Activated CD8-positive, alpha-beta memory T cell treated with anti-CD3 and anti-CD28 coated beads for 1 hour (primary cell): ENCODE measurements around the gene MID1.

Source experiments
- DNase-seq, 2 donors: peaks; one replicate each; pipeline ENCODE4 v3.0.0-alpha.2; 2020; ENCODE audit warnings: low read depth in 1 of 2; ENCODE audit errors: extremely low read depth in 1 of 2

Gene MID1

DNA sequence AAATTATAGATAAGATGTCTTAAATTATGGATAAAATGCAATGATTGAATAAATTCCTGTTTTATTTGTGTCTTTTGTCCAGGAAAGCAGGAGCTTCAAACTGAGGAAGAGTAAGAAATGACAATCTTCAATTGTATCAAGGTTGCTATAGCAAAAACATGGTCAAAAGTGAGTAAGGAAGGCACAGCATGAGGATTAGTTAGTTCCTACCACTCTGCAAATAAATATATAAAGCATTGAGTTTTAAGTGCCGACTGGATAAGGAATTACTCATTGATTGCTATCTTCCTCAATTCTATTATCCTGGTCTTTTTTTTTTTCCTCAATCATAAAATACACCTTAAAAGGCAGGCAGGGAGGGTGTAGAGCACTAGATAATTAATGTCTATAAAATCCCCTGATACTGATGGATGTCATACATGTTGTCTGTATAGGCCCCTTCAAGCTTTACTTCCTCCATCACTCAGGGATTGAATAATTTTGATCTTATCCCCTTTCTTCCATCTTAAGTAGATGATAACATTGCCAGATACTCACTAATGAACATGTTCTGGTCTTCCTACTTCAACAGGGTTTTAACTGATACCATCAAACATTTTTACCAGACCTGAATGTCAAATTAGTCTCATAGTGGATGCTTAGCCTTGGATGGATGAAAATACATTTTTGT is 86.6 kb downstream of the MID1 start:
- no peak for DNase-seq

GRCh38 chrX:10531927-10532326 is 88.5 kb downstream of the MID1 start:
- DNase-seq: no peak

- DNase-seq: no peak
These were observed 91.0 kb downstream of the MID1 start for GRCh38 chrX:10529344-10529743.

GRCh38 chrX:10526451-10526850 is 93.9 kb downstream of the MID1 start:
- no peak for DNase-seq

DNA sequence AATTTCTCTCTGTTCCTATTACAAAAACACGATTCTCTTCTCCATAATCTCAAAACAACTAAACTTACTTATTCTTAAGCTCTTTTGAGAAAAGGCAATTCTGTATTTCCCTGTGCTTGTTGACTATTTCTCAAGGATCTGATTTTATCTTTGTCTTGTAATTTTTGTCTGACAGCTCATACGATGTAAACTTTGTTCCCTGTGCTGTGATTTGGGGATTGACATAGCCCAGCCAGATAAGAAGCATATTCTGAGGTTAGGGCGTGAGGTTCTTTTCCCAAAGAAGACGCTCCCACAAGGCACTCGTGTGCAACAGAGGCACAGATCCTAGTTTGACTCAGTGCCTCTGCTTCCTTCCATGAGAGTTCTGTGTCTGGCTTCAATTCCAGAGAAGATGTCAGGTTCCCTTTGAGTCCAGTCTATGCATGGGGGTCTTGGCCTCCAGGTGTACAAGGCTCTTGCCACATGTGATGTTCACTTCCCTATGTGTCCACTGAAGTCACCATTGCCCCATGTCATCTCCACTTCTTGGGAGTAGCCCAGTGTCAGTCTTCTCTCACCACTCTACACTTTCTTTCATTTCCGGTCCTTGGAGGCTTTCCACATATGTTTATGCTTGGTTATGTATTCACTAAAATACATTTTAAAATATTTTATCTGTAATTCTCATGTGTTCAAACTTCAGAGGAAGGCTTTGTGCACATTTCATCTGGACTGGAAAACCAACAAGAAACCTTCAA is 94.8 kb downstream of the MID1 start:
- no peak for DNase-seq

DNA sequence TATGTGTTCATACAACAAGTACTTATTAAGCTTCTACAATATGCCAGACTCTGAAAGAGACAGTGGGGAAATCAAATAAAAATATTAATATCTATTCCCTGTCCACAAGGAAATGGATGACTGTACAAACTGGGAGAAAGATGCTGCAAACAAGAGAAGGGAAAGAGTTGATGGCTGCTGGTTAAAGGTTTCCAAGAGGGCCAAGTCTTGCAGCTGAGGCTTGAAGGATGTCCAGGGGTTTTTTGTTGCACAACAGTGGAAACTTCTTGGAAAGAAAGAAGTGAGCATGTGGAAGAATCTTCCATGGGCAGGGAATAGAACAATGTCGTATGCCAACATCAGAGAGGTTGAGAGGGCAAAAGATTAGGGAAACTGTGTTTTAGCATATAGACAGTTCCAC is 95.8 kb downstream of the MID1 start:
- no peak for DNase-seq

DNA sequence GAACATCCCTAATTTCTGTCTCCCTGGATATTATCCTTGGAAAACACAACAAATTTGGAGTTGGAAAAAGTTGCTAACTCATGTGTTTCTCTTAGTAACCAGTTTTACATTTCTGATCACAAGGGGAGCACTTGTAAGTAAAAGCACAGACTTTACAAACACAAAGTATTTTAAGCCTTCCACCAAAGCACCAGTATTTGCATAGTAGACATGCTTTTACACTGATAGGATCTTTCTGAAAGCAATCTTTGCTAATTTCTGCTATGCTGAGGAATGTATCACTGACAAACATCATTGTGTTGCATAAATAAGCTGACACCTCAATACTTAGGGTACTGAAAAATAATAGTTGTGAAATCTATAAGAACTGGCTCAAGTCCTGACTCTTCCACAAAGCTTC is 100.6 kb downstream of the MID1 start:
- no peak for DNase-seq

- DNase-seq: no peak
These were observed 101.1 kb downstream of the MID1 start for GRCh38 chrX:10519278-10519677.

GRCh38 chrX:10518073-10518472 is 102.3 kb downstream of the MID1 start:
- DNase-seq: no peak

- DNase-seq: no peak
These were observed 103.5 kb downstream of the MID1 start for GRCh38 chrX:10516781-10517322.

DNA sequence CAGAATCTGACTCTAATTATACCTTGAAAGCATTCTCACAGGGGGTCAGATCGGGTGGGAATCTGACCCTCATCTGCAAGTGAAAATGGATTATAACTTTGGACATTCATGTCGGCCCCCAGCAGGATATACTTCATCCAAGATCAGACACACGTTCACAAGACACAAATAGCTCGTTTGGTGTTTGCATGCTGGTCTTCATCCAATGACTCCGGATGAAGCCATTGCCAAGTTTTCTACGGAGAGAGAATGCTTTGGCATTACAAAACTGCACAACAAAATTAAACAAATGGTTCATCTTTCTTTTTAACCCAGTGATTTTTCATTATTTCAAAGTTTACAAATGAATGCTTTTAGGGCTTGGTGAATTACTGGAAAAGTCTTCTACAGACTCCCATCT is 105.5 kb downstream of the MID1 start:
- DNase-seq: no peak

- DNase-seq: no peak
These were observed 106.4 kb downstream of the MID1 start for GRCh38 chrX:10513974-10514373.

DNA sequence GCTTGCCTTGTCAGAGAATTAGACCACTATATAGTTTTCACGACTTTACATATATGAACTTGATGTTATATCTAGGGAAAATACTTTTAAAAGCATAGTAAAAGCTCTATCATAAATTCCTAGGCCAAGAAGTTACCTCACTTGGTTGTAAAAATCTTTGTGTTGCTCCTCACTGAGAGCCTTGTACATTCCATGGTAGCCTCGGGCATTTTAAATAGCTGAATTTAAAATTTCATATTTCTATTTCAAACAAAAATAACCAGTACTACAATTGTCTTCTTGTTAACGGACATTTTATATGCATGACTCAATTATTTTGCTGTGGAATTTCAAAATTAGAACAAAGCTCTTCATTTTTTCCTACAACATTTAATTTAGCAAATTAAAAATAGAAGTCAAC is 107.6 kb downstream of the MID1 start:
- no peak for DNase-seq

DNA sequence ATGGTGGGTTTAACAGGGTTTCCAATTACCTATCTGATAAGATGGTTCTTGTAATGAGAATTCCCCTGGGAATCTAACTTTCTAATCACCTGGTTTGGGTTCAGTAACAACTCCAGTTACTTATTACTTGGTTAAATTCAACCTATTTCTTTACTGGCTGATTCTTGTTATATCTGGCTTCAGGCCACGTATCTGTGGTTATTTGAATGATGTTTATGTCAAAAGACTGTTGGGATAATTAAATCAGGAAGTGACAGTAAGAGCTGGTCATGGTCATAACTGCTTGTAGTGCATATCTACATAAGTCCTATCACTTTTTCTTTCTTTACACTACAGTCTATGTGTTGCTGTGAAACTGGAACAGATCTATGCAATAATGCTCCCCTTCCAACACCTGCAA is 108.1 kb downstream of the MID1 start:
- DNase-seq: no peak

GRCh38 chrX:10509397-10509796 is 111.0 kb downstream of the MID1 start:
- no peak for DNase-seq

DNA sequence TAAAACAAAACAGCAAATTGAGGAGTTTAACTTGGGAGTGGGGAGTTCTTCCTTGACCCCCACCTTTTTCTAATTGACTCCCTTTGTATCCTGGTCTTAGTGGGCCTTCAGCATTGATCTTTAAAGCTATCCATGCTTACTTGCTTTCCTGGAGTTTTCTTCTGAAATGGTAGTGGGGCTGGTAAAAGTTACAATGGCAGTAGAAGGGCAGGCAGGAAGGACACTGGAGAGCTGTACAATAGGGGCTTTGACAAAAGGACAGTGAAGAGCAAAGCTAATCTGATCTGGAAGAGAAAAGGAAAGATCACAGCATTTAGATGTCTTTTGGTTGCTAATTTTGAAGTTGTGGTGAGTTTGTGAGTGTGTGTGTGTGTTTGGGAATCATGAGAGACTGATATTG is 111.5 kb downstream of the MID1 start:
- DNase-seq: no peak

DNA sequence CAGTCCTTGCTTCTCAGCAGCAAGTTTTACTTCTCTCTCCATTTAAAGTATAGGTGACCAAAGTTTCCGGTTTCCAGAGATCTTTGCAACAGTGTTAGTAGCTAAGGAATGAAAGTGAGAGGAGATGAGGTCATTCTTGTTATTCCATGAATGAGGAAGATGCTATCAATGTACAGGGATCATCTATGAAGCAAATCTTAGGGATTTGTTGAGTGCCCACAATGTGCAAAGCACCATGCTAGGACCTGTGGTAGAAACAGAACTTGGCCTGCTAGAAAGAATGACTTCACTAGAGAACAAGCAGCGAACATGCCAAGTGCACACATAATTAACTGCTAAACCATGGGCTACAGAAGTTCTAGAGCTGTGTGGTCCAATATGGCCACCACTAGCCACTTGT is 112.5 kb downstream of the MID1 start:
- DNase-seq: no peak

DNA sequence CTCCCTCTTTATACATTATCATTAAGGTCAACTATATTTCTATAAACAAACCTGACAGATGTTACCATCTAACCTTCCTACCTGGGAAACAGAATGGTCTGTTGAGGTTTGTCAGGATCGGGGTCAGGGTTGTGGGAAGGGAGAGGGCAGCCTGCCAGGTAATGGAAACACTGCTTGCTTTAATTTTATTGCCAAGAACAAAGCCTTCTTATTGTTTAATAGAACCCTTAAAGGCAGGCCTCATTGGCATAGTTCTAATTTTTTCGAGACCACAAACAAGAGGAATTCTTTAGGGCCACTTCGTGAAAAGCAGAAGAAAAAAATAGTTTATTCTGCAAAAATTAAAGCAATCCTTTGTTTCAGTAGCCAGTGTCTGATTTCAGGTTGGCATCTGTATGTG is 113.2 kb downstream of the MID1 start:
- no peak for DNase-seq

DNA sequence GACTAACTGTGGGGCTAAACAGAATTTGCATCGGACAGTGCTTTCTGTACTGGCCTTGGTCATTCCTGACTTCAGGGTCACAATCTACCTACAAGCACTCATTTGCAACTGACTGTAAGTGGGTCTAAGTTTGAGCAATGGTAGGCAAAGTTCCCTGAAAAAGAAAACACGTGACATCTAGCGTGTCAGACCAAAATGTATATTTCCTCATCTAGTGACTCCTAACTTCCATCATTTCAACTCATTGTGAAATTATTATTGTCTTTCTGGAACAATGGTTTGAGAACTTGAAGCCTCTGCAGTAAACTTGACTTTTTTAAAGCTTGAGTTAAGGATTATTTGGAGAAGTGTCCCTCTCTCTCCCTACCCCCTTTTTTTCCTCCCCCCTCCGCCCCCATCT is 113.6 kb downstream of the MID1 start:
- no peak for DNase-seq

GRCh38 chrX:10505726-10506125 is 114.7 kb downstream of the MID1 start:
- no peak for DNase-seq

DNA sequence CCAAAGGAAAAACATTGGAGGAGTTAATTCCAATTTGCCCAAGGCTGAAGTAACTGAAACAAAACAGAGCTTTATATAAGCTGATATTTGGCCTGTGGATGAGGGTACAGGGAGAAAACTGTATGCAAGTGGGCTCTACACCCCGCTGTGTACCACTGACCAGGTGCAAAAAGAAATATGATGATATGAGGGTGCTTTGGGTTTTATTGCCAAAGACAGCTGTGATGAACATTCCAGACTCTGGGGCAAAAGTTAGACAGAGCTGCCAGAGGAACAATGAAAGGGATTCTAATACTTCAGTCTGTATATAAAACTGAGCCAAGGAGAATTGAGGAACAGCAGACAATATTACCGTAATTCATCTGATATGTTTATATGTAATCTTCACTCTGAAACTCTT is 117.4 kb downstream of the MID1 start:
- DNase-seq: no peak

DNA sequence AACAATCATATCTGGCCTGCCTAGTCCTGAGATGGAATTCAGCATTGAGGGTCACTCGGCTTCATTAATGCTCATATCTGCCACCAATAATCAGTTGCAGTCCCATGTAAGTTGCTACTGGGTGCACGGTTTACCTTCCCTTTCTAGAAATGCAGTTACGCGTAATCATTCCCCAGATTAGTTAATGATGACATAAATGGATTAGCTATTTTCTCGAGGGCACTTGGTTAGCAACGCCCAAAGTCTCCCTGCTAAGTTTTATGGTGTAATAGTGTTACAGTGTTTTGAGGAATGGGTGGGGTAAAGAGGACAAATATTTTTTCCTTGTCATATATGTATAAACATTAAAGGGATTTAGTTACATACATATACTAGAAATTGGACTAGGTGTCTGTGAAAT is 118.8 kb downstream of the MID1 start:
- DNase-seq: no peak
